Hepatocyte (in vitro differentiated cells): Measurements from ENCODE around the gene SLC4A1AP. TPM values are rescaled to one million over a fixed set of nuclear protein-coding genes. Genes with fewer than 3 reads are reported as not detected.

Experiments used
- DNase-seq: peaks from one replicate; pipeline ENCODE4 v3.0.0-alpha.2; 2016; ENCODE audit warnings: low spot score
- H2AFZ ChIP-seq: fragments of 200-600 bp; sonication (generic); 2 replicates; pipeline ENCODE4 v1.6.0; 2016; ENCODE audit warnings: antibody characterized with exemption, mild to moderate bottlenecking
- H3K27ac ChIP-seq: fragments of 200-600 bp; sonication (generic); 2 replicates; pipeline ENCODE4 v1.5.1; 2016; ENCODE audit warnings: mild to moderate bottlenecking
- H3K27me3 ChIP-seq: fragments of 200-600 bp; sonication (generic); 2 replicates; pipeline ENCODE4 v1.6.1; 2016
- H3K36me3 ChIP-seq: fragments of 200-600 bp; sonication (generic); replicated peaks from 2 replicates; pipeline ENCODE4 v1.5.1; 2016; ENCODE audit warnings: low read depth; ENCODE audit not compliant: insufficient read depth
- H3K4me1 ChIP-seq: fragments of 200-600 bp; sonication (generic); 2 replicates; pipeline ENCODE4 v1.5.1; 2016; ENCODE audit warnings: mild to moderate bottlenecking, moderate library complexity; ENCODE audit not compliant: insufficient read depth
- H3K4me2 ChIP-seq: fragments of 200-600 bp; sonication (generic); 2 replicates; pipeline ENCODE4 v1.6.0; 2016
- H3K4me3 ChIP-seq: fragments of 200-600 bp; sonication (generic); 2 replicates; pipeline ENCODE4 v1.5.1; 2016; ENCODE audit warnings: mild to moderate bottlenecking
- H3K79me2 ChIP-seq: fragments of 200-600 bp; sonication (generic); 2 replicates; pipeline ENCODE4 v1.6.0; 2017; ENCODE audit warnings: mild to moderate bottlenecking
- H3K9me2 ChIP-seq: fragments of 200-600 bp; sonication (generic); replicated peaks from 2 replicates; pipeline ENCODE4 v1.6.0; 2017; ENCODE audit warnings: mild to moderate bottlenecking; ENCODE audit not compliant: insufficient read depth
- H3K9me3 ChIP-seq: fragments of 200-600 bp; sonication (generic); 2 replicates; pipeline ENCODE4 v1.5.1; 2016; ENCODE audit warnings: low read depth, mild to moderate bottlenecking
- H4K20me1 ChIP-seq: fragments of 200-600 bp; sonication (generic); 2 replicates; pipeline ENCODE4 v1.6.0; 2016; ENCODE audit warnings: mild to moderate bottlenecking; ENCODE audit not compliant: insufficient read depth, poor library complexity, severe bottlenecking
- CTCF ChIP-seq: fragments of 200-600 bp; sonication (generic); IDR thresholded peaks from 2 replicates; pipeline ENCODE4 v1.5.1; 2016; ENCODE audit warnings: antibody characterized with exemption, mild to moderate bottlenecking; ENCODE audit not compliant: poor library complexity
- EZH2 ChIP-seq: fragments of 200-600 bp; sonication (generic); IDR thresholded peaks from 2 replicates; pipeline ENCODE4 v1.6.1; 2016; ENCODE audit warnings: antibody characterized with exemption, mild to moderate bottlenecking, borderline replicate concordance
- EZH2phosphoT487 ChIP-seq: fragments of 200-600 bp; sonication (generic); IDR thresholded peaks from one replicate; pipeline ENCODE4 v1.6.1; 2018; ENCODE audit warnings: antibody characterized with exemption, mild to moderate bottlenecking, low read depth, moderate library complexity; ENCODE audit not compliant: unreplicated experiment, severe bottlenecking
- WGBS: methylation state at CpG from one replicate; pipeline ENCODE4 v1.1.6; 2016; ENCODE audit warnings: low lambda C conversion rate; ENCODE audit errors: missing lambda C conversion rate; 5-methylcytosine and 5-hydroxymethylcytosine counted together
- polyA plus RNA-seq: library from polyadenylated mRNA; unstranded; fragments of >200 nt; fragmentation: Nextera tagmentation; extraction: Ambion mirVana; gene quantifications from 2 replicates; pipeline ENCODE4 v1.2.1, GENCODE V29; 2016
- total RNA-seq: library from RNA; depleted of rRNA; stranded (reverse); fragments of >200 nt; gene quantifications from 2 replicates; pipeline ENCODE4 v1.2.3, GENCODE V29; 2014

Gene SLC4A1AP, protein sequence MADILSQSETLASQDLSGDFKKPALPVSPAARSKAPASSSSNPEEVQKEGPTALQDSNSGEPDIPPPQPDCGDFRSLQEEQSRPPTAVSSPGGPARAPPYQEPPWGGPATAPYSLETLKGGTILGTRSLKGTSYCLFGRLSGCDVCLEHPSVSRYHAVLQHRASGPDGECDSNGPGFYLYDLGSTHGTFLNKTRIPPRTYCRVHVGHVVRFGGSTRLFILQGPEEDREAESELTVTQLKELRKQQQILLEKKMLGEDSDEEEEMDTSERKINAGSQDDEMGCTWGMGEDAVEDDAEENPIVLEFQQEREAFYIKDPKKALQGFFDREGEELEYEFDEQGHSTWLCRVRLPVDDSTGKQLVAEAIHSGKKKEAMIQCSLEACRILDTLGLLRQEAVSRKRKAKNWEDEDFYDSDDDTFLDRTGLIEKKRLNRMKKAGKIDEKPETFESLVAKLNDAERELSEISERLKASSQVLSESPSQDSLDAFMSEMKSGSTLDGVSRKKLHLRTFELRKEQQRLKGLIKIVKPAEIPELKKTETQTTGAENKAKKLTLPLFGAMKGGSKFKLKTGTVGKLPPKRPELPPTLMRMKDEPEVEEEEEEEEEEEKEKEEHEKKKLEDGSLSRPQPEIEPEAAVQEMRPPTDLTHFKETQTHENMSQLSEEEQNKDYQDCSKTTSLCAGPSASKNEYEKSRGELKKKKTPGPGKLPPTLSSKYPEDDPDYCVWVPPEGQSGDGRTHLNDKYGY
- total RNA-seq (20.6 and 21.1 TPM in 2 replicates), polyA plus RNA-seq (21.9 and 22.1 TPM in 2 replicates)

DNA sequence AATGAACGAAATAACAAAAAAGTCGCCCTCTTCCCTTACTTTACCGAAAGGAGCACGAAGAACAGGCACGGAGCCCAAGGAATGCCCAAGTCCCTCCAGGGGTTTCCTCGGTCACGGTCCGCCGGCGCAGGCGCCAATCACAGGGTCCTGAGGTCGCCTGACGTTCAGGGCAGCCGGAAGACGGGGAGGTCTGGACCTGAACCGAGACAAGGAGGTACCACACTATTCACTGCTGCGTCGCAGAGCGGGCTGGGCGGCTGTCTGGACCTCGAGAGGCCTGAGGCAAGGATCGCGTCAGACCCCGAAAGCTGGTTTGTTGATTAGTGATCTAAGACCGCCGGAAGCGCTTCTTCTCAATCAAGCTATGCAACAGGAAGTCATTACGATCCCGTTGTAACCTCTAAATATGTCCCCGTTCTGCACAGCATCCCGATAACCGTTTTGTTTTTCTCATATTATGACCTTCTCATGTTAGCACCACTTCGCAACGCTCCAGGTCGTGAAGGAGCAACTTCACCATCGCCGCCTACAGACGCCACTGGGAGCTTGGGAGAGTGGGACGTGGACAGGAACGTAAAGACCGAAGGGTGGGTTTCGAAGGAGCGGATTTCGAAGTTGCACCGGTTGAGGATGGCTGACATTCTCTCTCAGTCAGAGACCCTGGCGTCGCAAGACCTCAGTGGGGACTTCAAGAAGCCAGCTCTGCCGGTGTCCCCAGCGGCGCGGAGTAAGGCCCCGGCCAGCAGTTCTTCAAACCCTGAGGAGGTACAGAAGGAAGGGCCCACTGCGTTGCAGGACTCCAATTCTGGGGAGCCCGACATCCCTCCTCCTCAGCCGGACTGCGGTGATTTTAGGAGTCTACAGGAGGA lies at the start of gene SLC4A1AP, which contains the start of gene SUPT7L:
Gene SLC4A1AP (plus strand): TSS at position 605 of the 869 bp plus-strand sequence. CDS start 26 bp downstream, at position 631.
Gene SUPT7L (minus strand): TSS at position 330 of the 869 bp plus-strand sequence. CDS start 1,422 bp downstream, outside the sequence.
- Histone ChIP-seq H4K20me1 (no peaks in the 10 kb centered on the region), H3K27ac (peak within 1 kb of the TSS; percentile 99), H3K79me2 (peaks cover 65% of the 10 kb centered on the region), H3K36me3 (peaks cover 7% of the 10 kb centered on the region), H3K9me2 (no peaks in the 10 kb centered on the region), H3K4me1 (peaks cover 15% of the 10 kb centered on the region), H2AFZ (peak within 1 kb of the TSS; percentile 97), H3K4me2 (peak within 1 kb of the TSS; percentile 96), H3K4me3 (peak within 1 kb of the TSS; percentile 89), H3K27me3 (no peaks in the 10 kb centered on the region), H3K9me3 (no peaks in the 10 kb centered on the region)
- TF ChIP-seq CTCF (peak; percentile 9), EZH2phosphoT487 (no peak)
- under 1% methylated on average over 56 of the region's 56 CpGs for WGBS
- DNase-seq = peak; percentile 83

GRCh38 chr2:27613985-27614384 lies 49.7 kb upstream of the SLC4A1AP start:
- no peaks in the 10 kb centered on the region for H4K20me1 ChIP-seq
- H2AFZ ChIP-seq = no peak overlapping the region
- DNase-seq = no peak
- H3K4me1 ChIP-seq = no peaks in the 10 kb centered on the region
- no peaks in the 10 kb centered on the region for H3K9me3 ChIP-seq
- no peaks in the 10 kb centered on the region for H3K36me3 ChIP-seq
- H3K27ac ChIP-seq = no peak overlapping the region
- H3K4me3 ChIP-seq = no peak overlapping the region
- H3K27me3 ChIP-seq = no peaks in the 10 kb centered on the region
- H3K9me2 ChIP-seq = no peaks in the 10 kb centered on the region
- H3K79me2 ChIP-seq = peaks cover 2% of the 10 kb centered on the region
- TF ChIP-seq EZH2 (no peak), CTCF (no peak), EZH2phosphoT487 (no peak)
- 98% methylated on average over 2 of the region's 2 CpGs for WGBS
- H3K4me2 ChIP-seq = no peak overlapping the region

GRCh38 chr2:27615316-27615715 lies 48.4 kb upstream of the SLC4A1AP start:
- H3K4me2 ChIP-seq = no peak overlapping the region
- no peak for TF ChIP-seq CTCF
- no peak for TF ChIP-seq EZH2phosphoT487
- no peak for TF ChIP-seq EZH2
- H2AFZ ChIP-seq = no peak overlapping the region
- no peak overlapping the region for H3K27ac ChIP-seq
- WGBS = 98% methylated on average over 3 of the region's 3 CpGs
- DNase-seq = no peak
- no peaks in the 10 kb centered on the region for H3K9me3 ChIP-seq
- H3K79me2 ChIP-seq = no peaks in the 10 kb centered on the region
- H4K20me1 ChIP-seq = no peaks in the 10 kb centered on the region
- no peaks in the 10 kb centered on the region for H3K36me3 ChIP-seq
- no peak overlapping the region for H3K4me3 ChIP-seq
- no peaks in the 10 kb centered on the region for H3K27me3 ChIP-seq
- no peaks in the 10 kb centered on the region for H3K9me2 ChIP-seq
- H3K4me1 ChIP-seq = no peaks in the 10 kb centered on the region
